Activated B cell treated with CpG ODN at 0.5 μM for 24 hours (primary cell): ENCODE measurements around the gene GID8. TPM values are rescaled to one million over a fixed set of nuclear protein-coding genes. Genes with fewer than 3 reads are reported as not detected.

Source experiments
- ATAC-seq: fragments of 200-7000 bp; cut with Tn5 transposase; one replicate; pipeline ENCODE4 v1.10.0; 2021; ENCODE audit warnings: low read depth, mild to moderate bottlenecking, moderate library complexity
- CTCF ChIA-PET: fragments of 350-600 bp; sonication (Branson Sonifier 250); formaldehyde crosslinking; loops from one replicate; lab custom pipeline; 2021; ENCODE audit warnings: antibody characterized with exemption; lab: Charles Lee
- POLR2A ChIA-PET: fragments of 350-600 bp; sonication (Branson Sonifier 250); formaldehyde crosslinking; loops from one replicate; lab custom pipeline; 2021; ENCODE audit warnings: antibody characterized with exemption; lab: Charles Lee
- DNase-seq: peaks from one replicate; pipeline ENCODE4 v3.0.0; 2022
- H3K27ac Mint-ChIP-seq: one replicate; pipeline ENCODE4 v1.8.0; 2020; ENCODE audit warnings: mixed read lengths
- H3K27me3 Mint-ChIP-seq: one replicate; pipeline ENCODE4 v1.8.0; 2021; ENCODE audit warnings: mixed read lengths
- H3K36me3 Mint-ChIP-seq: one replicate; pipeline ENCODE4 v1.8.0; 2021; ENCODE audit warnings: low read depth, mixed read lengths
- H3K4me1 Mint-ChIP-seq: one replicate; pipeline ENCODE4 v1.8.0; 2021; ENCODE audit warnings: mixed read lengths
- H3K4me3 Mint-ChIP-seq: one replicate; pipeline ENCODE4 v1.8.0; 2020; ENCODE audit warnings: mild to moderate bottlenecking, mixed read lengths
- H3K9me3 Mint-ChIP-seq: one replicate; pipeline ENCODE4 v1.8.0; 2020; ENCODE audit warnings: mixed read lengths
- intact Hi-C: fragments of 100-400 bp; cut with micrococcal nuclease; formaldehyde crosslinking; loops from one replicate; pipeline ENCODE4 v1.15.1; 2024
- total RNA-seq: library from RNA; stranded (reverse); gene quantifications from 2 replicates; pipeline ENCODE4 v1.2.3, GENCODE V29; 2022
- TF ChIP-seq, protein P1 (sequence below): fragments of 200-600 bp; IDR thresholded peaks from one replicate; pipeline ENCODE4 v1.8.0; 2022; ENCODE audit warnings: antibody characterized with exemption, mild to moderate bottlenecking

The GID8 gene
- total RNA-seq, 1 donor from 2014 or later: 43.1 TPM

DNA sequence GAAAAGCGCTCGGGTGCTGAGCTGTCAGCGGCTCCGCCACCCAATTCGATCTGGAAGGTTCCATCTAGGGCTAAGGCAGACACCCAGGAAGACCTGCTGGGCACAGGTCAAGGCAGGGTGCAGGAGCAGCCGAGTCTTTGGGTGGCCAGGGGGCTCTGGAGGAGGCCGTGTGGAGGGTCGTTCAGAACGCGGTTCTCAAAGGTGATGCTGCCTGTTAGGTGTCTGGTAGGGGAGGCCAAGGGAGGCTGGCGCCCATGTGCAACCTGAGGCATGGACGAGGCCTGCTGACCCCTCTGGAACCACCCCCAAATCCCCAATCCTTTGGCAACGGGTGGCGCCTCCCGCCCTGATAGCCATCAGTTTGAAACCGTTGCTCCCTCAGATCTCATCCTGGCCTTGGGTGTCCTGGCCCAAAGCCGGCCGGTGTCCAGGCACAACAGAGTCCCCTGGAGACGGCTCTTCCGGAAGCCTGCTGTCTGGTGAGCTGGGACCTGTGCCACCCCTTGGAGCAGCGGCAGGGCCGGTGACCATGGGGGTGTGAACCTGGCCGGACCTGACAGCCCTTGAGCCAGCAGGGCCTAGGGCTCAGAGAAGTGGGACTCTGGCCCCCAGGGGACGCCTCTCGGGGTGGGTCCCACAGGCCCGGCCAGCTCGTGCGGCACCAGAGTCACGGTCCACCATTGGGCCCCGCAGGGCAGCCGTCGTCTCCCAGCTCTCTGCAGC, 25.1 kb downstream of the GID8 start:
- Mint-ChIP-seq H3K27ac (no peak overlapping the region), H3K36me3 (peaks cover 39% of the 10 kb centered on the region), H3K4me3 (no peak overlapping the region), H3K9me3 (no peaks in the 10 kb centered on the region), H3K4me1 (peaks cover 12% of the 10 kb centered on the region), H3K27me3 (no peaks in the 10 kb centered on the region)
- ChIA-PET POLR2A (no interaction called here), CTCF (no interaction called here)
- TF ChIP-seq, protein P1, sequence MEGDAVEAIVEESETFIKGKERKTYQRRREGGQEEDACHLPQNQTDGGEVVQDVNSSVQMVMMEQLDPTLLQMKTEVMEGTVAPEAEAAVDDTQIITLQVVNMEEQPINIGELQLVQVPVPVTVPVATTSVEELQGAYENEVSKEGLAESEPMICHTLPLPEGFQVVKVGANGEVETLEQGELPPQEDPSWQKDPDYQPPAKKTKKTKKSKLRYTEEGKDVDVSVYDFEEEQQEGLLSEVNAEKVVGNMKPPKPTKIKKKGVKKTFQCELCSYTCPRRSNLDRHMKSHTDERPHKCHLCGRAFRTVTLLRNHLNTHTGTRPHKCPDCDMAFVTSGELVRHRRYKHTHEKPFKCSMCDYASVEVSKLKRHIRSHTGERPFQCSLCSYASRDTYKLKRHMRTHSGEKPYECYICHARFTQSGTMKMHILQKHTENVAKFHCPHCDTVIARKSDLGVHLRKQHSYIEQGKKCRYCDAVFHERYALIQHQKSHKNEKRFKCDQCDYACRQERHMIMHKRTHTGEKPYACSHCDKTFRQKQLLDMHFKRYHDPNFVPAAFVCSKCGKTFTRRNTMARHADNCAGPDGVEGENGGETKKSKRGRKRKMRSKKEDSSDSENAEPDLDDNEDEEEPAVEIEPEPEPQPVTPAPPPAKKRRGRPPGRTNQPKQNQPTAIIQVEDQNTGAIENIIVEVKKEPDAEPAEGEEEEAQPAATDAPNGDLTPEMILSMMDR: no peak
- intact Hi-C loops: no loop called here
- no peak for DNase-seq
- ATAC-seq: no peak

DNA sequence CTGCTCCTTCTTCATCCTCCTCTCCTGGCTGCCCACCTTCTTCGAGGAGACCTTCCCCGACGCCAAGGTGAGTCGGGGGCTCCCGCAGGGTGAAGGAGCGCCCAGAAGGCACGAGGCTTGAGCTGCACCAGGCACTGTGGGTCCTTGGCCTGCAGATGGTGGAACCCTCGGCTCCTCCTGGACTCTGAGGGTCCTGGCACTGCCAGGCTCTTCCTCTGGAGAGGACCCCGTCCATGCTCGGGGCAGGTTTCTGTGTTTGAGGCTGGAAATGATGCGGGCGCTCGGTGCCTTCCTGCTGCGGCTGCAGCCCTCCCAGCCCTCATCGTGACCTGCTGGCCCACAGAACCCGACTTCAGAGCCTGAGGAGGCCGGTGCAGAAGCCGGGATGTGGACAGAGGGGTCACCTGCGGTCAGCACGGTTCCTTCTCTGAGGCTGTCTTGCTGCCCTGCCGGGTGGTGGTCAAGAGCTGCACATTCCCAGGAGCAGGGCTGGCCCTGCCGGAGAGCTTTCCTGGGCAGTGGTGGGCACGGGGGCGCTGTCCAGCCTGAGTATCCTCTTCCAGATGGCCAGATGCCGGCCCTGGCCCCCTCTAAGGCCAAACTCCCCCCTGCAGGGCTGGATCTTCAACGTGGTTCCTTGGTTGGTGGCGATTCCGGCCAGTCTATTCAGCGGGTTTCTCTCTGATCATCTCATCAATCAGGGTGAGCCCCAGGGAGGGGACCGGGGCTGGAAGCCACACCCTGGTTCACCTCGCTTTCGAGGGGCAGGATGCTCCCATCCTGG, 25.9 kb downstream of the GID8 start:
- DNase-seq (no peak), ATAC-seq (no peak)
- CTCF ChIA-PET: no interaction called here
- POLR2A ChIA-PET: no interaction called here
- Mint-ChIP-seq H3K36me3 (peaks cover 37% of the 10 kb centered on the region), H3K4me3 (no peak overlapping the region), H3K9me3 (no peaks in the 10 kb centered on the region), H3K27ac (no peak overlapping the region), H3K27me3 (no peaks in the 10 kb centered on the region), H3K4me1 (peaks cover 12% of the 10 kb centered on the region)
- TF ChIP-seq, protein P1: no peak
- intact Hi-C loops: no loop called here

DNA sequence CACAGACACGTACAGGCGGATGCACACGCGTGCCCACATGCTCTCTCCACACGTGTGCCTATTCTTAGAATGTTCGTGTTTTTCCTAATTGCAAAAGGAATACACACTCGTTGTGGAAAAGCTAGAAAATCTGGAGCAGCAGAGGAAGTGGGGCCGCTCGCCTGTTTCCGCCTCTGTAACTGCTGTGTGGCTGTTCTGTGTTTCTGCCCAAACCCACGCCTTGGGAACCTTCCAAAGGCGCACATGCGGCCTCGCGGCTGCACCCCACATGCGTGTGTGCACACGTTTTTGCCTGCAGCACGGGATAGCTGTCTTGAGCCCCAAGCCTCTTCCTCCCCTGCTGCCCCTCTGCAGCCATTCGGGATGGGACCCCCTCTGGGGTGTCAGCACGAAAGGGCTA, 26.8 kb downstream of the GID8 start:
- Mint-ChIP-seq H3K27me3 (no peaks in the 10 kb centered on the region), H3K4me1 (peaks cover 4% of the 10 kb centered on the region), H3K36me3 (peaks cover 36% of the 10 kb centered on the region), H3K4me3 (no peak overlapping the region), H3K9me3 (no peaks in the 10 kb centered on the region), H3K27ac (no peak overlapping the region)
- ATAC-seq (no peak), DNase-seq (no peak)
- intact Hi-C loops: no loop called here
- TF ChIP-seq, protein P1: no peak
- ChIA-PET CTCF (interaction anchor here (0.6 kb wide), 1 partner anchor 57 kb away, joined by 5 read pairs; no protein-coding TSS in a partner anchor), POLR2A (interaction anchor here (1.2 kb wide), 1 partner anchor 10 kb away, joined by 5 read pairs; no protein-coding TSS in a partner anchor)

DNA sequence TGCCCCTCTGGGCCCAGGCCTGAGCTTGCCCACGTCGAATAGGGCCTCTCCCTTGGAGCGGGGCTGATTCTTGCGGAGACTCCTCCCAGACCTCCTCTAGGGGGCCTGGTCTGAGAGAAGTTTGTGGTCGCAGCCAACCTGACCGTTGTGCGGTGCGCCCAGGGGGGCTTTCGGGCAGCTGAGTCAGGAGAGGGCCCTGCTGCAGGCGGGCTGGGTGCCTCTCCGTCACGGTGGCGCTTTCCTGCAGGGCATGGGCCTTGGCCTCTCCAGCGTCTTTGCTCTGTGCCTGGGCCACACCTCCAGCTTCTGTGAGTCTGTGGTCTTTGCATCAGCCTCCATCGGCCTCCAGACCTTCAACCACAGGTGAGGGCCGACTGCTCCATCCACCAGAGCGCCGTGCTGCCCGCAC, 27.4 kb downstream of the GID8 start:
- Mint-ChIP-seq H3K4me1 (no peaks in the 10 kb centered on the region), H3K27ac (no peak overlapping the region), H3K4me3 (no peak overlapping the region), H3K36me3 (peaks cover 33% of the 10 kb centered on the region), H3K27me3 (no peaks in the 10 kb centered on the region), H3K9me3 (no peaks in the 10 kb centered on the region)
- intact Hi-C loops: no loop called here
- no peak for DNase-seq
- CTCF ChIA-PET: interaction anchor here (0.6 kb wide), 1 partner anchor 58 kb away, joined by 5 read pairs; no protein-coding TSS in a partner anchor
- POLR2A ChIA-PET: interaction anchor here (1.2 kb wide), 1 partner anchor 11 kb away, joined by 5 read pairs; no protein-coding TSS in a partner anchor
- TF ChIP-seq, protein P1: no peak
- ATAC-seq: no peak
